ENCODE measurements around the gene MNX1.

MNX1 gene

DNA sequence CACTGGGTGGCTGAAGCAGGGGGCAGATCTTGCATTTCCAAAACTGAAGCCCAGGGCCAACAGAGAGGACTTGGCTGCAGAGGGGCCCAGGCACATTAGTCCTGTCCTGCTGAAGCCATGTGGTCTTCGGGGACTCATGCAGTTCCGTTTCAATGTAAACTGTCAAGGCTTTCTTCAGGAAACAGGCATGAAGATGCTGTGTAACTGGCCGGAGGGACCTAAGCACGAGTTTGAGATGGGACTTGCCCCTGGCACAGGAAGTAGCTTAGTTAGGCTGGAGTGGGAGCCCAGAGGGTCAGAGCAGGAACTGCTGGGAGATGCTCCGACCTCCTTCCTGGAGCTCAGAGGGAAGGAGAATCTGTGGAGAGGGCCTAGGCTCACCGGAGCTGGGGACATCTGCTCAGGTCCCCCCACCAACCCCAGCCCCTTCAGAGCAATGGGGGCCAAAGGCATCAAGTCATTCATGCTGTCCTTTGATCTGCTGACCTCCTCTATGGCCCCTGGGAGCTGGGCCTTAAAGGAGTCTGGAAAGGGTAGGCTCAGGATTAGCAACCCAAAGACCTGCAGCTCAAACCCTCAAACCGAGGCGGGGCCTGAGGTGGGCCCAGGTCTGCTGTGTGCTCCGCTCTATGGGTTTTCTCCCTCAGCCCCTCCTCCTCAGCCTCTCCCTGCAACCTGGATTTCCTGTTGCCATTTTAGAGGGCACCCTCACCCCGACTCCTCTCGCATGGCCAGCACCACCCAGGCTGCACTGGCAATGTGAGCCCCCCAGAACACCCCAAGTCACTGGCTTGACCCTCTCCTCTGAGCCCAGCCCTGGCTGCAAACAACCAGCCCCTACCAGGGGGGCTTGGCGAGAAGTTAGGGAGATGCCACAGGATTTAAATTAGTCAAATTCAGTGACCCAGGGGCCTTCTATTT is 4.4 kb upstream of the MNX1 start:
- no peak for DNase-seq

DNA sequence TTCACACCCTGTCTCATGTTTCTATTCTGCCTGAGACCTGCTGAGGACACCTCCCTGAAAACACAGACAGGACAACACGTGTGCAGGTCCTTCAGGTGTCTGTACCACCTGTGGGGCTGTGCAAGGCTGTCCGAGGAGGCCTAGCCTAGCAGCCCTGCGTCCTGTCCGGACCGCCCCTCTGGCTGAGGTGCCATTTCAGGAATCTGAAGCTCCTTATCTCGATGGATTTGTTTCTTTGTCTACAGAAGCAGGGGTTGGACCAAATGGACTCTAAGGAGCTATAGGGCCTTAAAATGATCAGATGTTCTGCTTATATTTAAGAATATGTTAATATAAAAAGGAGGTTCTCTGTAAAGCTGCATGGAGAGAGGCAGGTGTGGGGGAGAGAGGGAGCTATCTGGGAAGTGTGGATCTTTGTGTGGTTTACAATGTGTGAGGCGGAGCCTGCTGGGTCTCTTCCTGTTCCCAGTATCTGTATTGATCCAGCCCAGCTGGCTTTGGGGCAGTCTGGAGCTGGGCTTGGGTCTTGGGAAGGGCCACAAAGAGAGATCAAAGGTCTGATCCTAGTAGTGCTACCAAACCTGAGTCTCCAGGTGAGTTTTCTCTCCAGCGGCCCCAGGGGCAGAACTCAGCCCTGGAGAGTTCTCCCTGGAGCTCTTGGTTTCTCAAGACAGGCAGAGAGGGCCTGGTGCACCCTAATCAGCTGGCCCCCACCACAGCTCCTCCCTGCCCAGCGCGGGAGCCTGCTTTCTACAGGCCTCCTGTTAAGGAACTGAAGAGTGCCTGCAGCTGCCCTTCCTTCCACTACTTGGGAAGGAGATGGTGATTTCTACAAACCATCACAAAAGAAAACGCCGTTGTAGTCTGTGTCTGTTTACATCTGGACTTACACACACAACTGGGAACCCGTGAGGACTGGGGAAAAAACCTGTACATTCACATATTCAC is 3.4 kb upstream of the MNX1 start:
- DNase-seq = no peak

DNA sequence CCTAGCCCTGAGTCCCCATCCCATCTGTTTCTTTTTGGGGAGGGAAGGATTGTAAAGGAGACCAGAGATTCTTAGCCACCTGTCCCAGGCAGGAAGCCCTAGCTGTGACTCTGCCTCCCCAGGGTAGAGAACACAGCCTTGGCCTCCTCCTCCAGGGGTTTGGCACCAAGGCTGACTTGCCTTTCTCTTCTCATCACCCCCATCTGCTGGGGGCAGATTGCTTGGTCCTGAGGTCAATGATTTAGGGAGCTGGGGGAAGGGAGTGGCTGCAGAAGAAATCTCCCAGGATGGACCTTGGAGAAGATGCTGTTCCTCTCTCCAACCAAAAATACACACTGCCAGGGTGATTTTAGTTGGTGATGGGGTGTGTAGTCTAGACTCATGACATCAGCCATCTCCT is 2.6 kb upstream of the MNX1 start:
- no peak for DNase-seq

DNA sequence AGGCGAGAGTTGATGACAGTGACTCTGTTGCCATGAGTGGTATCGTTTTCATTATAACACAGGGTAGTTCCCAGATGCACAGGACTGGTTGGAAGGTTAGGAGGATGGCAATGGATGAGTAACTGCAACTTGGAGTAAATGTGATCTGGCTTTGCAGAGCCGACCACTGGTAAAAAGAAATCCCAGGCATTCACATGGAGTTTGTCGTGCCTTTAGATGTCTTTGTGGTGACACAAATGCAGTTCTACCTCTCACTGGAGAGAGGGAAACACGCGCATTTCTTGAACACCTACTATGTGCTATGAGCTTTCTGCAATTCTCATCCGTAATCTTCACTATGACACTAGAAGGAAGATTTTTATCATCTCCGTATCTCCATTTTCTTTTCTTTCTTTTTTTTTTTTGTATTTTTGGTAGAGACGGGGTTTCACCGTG is 1.7 kb upstream of the MNX1 start:
- no peak for DNase-seq

DNA sequence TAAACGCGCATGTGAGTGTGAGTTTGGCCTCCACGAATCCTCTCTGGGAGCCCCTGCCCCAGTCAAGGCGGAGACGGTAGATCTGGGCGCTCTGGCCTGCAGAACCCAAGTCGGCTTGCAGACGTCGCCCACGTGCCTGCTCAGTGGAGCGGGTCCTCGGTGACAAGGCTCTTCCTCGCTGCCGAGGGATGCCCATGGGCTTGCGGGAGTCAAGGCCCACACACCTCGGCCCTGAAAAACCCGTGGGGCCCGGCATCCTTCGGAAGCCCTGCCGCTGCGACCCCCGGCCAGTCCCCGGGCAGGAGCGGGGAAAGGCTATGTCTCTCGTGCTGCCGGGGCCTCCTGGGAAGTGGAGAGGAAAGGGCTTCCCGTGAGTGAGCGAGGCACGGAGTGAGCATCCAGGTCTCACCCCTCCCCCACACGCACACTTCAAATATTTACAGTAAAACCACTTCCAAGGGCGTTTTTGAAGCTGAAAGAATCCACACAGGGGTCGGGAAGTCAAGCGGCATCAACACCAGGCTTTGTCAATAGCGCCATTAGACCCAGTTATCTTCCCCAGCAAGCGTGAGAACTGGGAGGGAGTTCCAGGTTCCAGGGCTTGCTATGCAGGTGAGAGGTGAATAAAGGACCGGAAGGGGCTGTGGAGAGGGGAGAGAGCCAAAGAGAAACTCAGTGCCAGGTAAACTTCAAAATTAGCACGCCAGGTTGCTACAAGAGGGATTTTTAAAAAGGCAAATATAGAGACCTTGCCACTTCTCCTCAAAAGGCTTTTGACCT is 1.1 kb upstream of the MNX1 start:
- DNase-seq = no peak

DNA sequence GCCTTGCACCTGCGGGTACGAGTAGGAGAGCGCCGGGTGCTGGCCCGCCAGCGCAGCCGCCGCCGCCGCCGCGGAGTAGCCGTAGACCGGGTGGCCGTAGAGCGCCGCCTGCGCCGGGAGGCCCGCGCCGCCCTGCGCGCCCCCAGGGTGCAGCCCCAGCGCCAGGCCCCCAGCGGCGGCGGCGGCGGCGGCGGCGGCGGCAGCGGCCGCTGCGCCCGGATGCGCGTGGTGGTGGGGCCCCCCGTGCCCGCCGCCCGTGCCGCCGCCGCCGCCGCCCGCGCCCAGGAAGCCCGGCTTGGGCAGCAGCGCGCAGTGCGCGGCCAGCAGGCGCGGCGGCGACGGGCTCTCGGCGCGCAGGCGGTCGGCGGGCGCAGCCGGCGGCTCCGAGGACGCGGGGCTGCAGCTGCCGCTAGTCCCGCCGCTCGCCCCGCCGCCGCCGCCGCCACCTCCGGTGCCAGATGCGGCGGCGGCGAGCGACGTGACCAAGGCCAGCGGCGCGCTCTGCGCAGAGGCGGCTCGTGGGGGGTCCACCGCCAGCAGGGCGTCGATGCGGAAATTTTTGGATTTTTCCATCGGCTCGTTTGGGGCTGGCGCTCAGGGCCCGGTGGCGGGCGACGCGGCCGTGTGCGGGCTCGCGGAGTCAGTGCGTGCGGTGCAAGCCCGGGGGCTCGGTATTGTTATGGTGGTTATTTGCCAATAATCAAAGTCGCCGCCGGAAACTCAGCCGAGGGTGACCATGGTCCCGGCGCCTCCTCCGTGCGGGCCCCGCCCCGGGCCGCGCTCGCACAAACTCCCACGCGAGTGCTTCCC is 480 bp downstream of the MNX1 start:
- no peak for DNase-seq

DNA sequence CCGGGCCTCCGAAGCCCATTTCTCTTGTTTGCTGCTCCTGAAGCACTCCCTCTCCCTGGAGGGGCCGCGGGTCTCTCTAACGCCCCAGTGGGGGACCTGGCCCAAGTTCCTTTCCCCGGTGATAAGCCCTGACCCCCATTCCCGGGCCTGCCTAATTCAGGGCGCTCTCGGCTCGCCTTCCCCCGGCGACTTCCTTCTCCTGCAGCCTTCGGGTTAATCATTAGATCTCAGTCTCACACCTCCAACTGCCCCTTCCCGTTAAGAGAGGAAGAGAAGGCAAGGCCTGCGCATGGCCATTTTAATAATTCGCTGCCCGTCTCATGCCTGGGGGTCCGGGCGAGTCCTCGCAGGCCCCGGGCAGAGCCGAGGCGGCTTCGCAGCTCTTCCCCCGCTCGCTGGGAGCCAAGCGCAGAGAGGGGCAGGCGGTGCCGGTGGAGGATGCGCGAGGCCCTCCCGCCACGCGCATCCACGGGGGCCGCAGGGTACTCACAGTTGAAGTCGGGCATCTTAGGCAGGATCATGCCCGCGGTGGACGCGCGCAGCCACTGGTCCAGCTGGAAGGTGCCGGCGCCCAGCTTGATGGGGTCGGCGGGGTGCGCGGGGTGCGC is 1.2 kb downstream of the MNX1 start:
- no peak for DNase-seq

DNA sequence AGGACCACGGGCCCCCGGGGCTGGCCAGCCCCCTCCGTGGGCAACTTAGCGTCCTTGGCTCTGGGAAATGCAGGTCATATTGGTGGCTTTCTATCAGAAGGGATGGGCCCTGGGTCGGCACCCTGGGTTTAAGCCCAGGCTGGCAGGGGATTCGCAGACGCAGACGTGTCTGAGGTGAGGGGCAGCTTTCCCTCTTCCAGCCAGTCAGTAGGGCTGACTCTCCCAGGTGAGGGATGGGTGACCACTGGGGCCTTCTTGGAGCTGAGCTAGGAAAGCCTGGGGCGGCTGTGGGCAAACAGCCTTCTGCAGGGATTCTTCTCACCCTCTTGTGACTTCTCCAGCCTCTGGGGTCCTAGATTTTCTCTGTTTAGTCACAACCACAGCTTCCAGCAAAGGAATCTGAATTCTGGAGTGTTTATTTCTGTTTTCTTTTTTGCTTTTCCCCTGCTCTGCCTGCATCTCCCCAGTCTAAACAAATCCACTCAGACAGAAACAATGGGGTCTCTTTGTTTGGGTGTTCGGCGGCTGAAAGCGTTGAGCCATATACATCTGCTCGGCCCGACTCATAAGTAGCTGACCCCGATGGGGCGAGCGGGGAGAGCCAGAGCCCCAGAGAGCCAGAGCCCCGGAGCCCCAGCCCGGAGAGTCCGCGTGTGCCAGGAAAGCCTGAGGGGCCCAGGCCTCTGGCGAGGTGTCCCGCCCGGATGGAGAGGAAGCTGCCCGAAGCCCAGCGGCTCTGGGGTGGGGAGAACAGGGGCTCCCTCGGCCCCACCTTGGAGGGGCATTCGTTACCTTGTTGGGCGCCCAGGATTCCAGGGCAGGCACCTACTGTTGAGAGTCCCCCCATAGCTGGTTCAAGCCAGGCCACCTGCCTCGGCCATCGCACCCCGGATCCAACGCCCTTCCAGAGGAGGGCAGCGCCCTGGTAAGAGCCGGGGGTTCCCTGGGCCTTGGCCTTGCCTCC is 2.0 kb downstream of the MNX1 start:
- no peak for DNase-seq

DNA sequence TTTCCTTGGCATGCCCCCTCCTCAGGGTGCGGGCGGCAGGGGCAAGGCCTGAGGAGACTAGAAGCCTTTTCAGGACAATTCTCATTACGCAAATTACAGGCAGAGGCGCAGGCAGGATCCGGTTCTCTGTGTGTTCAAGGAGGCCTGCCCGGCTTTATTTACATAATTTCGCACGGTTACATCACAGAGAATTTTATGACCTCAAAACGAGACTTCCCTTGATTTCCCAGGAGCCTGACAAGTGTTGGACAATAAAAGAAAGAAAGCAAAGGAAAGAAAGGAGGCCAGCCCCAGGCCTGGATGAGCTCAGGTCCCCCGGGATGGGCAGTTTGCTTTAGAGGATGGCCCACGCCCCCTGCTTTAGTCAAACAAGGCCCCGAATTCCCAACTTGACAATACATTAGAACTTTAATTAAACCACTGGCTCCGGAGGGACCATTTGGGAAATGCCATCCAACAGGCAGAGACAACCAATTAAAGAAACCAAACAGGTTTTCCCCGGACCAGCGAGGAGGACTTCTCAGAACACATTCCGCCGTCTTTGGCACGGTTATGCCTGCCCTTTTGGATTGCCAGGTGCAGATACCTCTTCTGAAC is 2.9 kb downstream of the MNX1 start:
- no peak for DNase-seq

DNA sequence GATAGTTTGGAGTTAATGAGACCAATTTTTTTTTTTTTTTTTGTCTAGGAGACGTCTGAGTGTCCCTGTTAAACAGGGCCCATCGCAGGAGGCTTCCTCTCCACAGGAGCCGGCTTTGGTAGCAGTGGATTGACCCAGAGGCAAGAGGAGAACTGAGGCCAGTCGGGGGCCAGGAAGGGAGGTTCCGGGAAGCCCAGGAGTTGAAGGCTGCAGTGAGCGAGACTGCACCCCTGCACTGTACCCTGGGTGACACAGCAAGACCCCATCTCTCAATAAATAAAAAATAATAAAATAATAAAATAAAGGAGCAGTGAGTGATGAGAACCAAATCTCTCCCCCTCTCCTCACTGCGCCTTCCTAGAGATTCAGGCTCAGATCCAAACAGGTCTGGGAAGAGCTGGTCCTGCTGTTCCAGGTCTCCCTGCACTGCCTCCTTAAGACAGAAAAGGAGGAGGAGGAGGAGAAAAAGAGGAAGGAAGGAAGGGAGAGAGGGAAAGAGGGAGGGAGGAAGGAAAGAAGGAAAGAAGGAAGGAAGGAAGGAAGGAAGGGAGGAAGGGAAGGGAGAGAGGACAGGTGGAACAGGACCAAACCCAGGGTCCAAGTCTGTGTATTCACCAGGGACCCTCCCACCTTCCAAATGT is 3.5 kb downstream of the MNX1 start:
- DNase-seq = no peak

DNA sequence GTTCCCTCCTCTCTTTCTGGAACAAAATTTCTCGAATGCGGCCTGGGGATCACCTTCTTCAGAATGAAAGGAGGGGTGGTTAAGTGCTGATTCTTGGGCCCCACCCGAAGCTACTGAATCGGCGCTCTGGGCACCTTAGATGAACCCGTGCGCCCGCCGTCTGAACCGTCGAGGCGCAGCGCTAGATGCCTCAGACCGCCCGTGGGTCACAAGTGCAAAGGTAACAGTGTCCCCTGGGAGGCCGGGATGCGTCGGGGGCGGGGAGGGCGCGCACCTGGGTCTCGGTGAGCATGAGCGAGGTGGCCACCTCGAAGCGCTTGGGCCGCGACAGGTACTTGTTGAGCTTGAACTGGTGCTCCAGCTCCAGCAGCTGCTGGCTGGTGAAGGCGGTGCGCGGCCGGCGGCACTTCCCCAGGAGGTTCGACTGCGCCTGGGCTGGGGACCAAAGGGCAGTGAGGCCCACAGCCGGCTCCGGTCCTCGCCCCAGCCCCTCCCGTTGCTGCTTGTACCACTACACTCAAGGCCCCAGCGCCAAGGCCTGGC is 4.2 kb downstream of the MNX1 start:
- DNase-seq = no peak

DNA sequence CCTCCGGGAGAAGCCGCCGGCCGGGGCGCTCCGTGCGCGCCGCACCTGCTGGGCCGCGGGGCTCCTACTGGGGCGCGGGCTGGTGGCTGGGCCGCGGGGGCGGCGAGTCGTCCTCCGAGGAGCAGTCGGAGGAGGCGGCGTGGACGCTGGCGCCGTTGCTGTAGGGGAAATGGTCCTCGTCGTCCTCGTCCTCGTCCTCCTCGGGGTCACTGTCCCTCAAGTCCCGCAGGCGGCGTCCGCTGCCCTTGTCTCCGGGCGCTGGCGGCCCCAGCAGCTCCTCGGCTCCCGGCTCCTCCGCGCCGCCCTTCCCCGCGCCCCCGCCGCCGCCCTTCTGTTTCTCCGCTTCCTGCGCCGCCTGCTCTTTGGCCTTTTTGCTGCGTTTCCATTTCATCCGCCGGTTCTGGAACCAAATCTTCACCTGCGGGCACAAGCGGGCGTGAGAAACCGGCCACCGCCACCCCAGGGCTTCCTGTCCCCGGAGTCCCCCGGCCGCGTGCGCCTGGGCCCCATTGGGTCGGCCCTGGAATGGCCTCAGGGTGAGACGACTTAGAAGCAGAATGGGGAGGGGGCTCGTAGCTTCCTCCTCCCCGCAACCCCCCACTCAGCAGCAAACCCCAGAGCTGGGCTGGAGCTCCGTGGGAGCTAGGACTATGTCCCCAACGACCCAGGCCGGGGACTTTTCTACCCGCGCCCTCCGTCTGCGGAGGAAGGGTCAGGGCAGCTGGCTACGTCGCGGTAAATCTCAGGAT is 4.8 kb downstream of the MNX1 start:
- DNase-seq = no peak

DNA sequence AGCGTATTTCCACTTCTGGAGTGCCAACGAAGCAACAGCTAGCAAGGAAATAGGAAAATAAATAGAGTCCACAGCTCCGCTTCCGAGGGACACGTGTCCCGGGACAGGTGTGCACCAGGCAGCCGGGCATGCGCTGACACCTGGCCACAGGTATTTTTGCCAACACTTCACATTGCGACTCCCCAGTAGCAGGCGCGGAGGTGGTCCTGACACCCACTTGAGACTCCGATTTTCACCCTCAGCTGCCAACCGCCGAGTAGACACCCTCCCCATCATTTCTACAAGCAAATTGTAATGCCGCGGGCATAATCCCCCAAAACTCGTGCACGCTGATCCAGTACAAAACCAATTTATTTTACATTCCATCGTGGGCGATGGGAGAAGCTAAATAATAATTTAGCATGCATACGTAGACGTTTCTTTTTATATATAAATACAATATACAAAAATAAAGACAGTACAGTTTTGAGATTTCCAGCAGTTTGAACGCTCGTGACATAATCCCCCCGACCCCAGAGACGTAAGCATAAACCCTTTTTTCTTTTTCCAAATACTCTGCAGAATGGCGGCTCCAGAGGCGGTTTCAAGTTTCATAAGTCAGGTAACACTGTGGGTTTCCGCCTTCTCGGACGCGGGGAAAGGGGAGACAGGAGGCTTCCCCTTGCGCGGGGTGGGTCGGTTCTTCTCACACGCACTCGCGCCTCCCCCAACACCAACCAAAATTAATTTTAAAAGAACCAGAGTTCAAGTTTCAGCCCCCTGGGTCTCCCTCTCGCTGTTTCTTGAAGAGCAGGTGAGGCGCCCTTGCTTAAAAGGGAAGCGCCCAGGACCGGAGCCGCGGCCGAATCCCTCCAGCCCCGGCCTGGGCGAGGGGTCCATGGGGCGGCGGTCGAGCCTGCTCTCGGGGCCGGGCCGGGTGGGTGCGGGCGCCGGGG is 5.7 kb downstream of the MNX1 start:
- no peak for DNase-seq

DNA sequence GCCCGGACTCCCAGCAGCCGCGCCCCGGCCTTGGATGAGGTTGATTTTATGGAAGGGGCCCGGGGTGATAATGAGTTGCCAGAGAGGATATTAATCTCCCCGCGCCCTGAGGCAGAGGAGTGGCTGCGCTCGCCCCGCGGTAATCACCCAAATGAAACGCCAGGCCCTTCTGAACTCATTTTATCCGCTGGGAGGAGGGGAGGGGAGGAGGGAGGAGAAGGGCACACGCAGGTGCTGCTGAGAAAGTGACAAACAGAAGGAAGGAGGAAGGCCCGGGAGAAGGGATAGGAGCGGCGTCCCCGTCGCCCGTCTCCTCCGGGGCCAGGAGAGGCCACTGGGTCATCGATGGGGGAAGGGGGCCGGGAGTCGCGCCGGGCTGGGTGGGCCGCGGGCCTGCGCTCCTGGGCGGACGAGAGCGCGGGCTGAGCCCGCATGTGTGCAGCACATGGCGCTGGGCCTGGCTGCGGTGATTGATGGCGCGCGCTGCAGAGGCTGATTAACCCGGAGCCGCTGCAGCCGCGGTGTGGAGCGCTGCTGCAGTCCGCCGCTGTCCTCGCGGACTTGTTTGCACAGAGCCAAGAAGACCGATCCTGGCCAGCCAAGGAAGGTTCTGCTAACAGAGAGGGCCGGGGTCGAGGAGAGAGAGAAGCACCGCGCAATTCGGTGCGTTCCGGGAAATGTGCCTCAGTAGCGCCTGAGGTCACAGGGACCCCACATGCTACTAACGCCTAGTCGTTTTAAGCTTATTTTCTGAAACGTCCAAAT is 6.5 kb downstream of the MNX1 start:
- no peak for DNase-seq

DNA sequence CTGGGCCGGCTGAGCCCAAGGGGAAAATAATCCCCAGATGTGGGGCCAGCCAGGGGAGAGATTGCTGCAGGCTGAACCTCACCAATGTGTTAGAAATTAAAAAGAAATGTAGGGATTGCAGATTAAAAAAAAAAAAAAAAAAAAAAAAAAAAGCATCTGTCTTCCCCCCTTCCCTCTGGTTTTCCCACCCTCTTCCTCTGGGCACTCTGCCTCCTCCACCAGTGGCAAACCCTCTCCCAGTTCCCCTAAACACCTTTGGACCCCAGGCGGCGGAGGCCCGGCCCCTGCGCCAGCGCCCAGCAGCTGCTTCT is 7.1 kb downstream of the MNX1 start:
- DNase-seq = no peak

DNA sequence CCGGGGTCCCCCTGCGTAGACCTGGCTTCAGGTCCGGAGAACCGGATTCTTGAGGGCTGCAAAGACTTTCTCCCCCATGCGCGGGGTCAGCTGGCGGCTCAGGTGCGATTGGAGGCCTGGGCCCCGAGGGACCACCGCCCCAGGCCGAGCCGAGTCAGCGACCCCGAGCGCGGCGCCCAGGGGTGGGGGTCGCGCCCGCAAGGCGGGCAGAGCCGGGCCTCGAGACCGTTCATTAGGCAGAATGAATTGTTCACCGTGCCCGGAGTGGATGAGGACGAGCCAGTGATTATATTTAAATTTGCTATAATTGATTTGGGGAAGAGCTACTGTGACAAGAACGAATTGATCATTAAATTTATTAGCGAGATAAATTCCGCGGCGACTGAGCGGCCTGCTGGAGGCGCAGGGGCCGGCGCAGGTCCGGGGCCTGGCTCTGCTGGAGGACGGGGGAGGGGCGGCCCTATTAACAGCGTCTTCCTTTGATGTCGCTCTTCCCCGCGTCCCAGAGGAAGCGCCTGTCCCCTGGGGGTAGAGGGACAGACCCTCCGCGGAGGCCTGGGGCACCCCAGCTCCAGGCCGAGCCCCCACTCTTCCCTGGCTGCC is 7.5 kb downstream of the MNX1 start:
- DNase-seq = no peak

Data from stimulated activated naive CD4-positive, alpha-beta T cell treated with Interleukin-2 at 50 U/mL for 16 hours (primary cell).